HCT116 (cell line): ENCODE measurements around the gene ZBTB34. TPM values are rescaled to one million over a fixed set of nuclear protein-coding genes. Genes with fewer than 3 reads are reported as not detected.

ENCODE experiments used
- ATAC-seq: fragments of 200-7000 bp; cut with Tn5 transposase; 2 replicates; pipeline ENCODE4 v1.9.1; 2020; ENCODE audit warnings: mild to moderate bottlenecking, moderate library complexity
- BruUV-seq: library from RNA; stranded (reverse); fragments of 400-500 nt; replicated peaks from 2 replicates; lab custom pipeline; 2021; lab: Mats Ljungman, UMichigan
- CTCF ChIA-PET: fragments of 300-600 bp; sonication (Branson Sonifier 250); formaldehyde crosslinking; loops from one replicate; lab custom pipeline; 2021; ENCODE audit warnings: antibody characterized with exemption; lab: Charles Lee
- POLR2A ChIA-PET: fragments of 300-600, 350-600 bp; sonication (Branson Sonifier 250); formaldehyde crosslinking; loops from one replicate; lab custom pipeline; 2021; ENCODE audit warnings: antibody characterized with exemption; lab: Charles Lee
- RAD21 ChIA-PET, 2 experiments: fragments of 300-600 bp; sonication (Branson Sonifier 250); formaldehyde crosslinking; loops; one replicate each; lab custom pipeline; 2023; ENCODE audit warnings: low total read pairs in 2 of 2; ENCODE audit not compliant: uncharacterized antibody in 2 of 2, unreplicated experiment in 2 of 2, low non-redundant PET in 1 of 2; lab: Charles Lee
- DNase-seq: peaks from one replicate; pipeline ENCODE4 v3.0.0-alpha.2; 2010; ENCODE audit warnings: low read depth, low spot score
- H2AFZ ChIP-seq: fragments of 200-600 bp; shearing (Covaris generic), sonication (generic); 2 replicates; pipeline ENCODE4 v1.6.1; 2017; ENCODE audit warnings: low read depth, mixed run types, mixed read lengths, antibody characterized with exemption, low read length; ENCODE audit not compliant: poor library complexity, severe bottlenecking
- H3K27ac ChIP-seq: 2 replicates; pipeline ENCODE4 v1.5.1; 2012; ENCODE audit warnings: low read depth, low read length
- H3K27me3 ChIP-seq: fragments of 200-600 bp; sonication (generic); 2 replicates; pipeline ENCODE4 v1.6.1; 2016; ENCODE audit warnings: mixed run types, low read length, mixed read lengths; ENCODE audit not compliant: insufficient read depth
- H3K36me3 ChIP-seq, 2 experiments: fragments of 200-500 bp in 1 of 2; fragments of 200-600 bp in 1 of 2; sonication (Bioruptor generic) in 1 of 2; sonication (generic) in 1 of 2; 2 replicates each; pipeline versions ENCODE4 v1.5.1 to v1.6.1; 2014 to 2016; ENCODE audit warnings: low read length in 2 of 2, inconsistent platforms in 1 of 2, mixed read lengths in 1 of 2, mixed run types in 1 of 2; ENCODE audit not compliant: insufficient read depth in 2 of 2, control insufficient read depth in 1 of 2
- H3K4me1 ChIP-seq, 2 experiments: fragments of 200-600 bp in 1 of 2; sonication (generic) in 1 of 2; 2 replicates each; pipeline versions ENCODE4 v1.5.1 to v1.6.1; 2012 to 2017; ENCODE audit warnings: low read length in 2 of 2, inconsistent platforms in 1 of 2, mild to moderate bottlenecking in 1 of 2, mixed read lengths in 1 of 2, mixed run types in 1 of 2, moderate library complexity in 1 of 2; ENCODE audit not compliant: insufficient read depth in 2 of 2, control insufficient read depth in 1 of 2
- H3K4me2 ChIP-seq: fragments of 200-600 bp; sonication (generic); 2 replicates; pipeline ENCODE4 v1.6.1; 2017; ENCODE audit warnings: mixed run types, low read length, mixed read lengths
- H3K4me3 ChIP-seq, 2 experiments: fragments of 200-600 bp in 1 of 2; sonication (generic) in 1 of 2; replicated peaks in 1 of 2; 2 replicates each; pipeline ENCODE4 v1.5.1; 2011 to 2016; ENCODE audit warnings: low read length in 2 of 2, control low read depth in 1 of 2, low read depth in 1 of 2, mild to moderate bottlenecking in 1 of 2, mixed read lengths in 1 of 2, mixed run types in 1 of 2
- H3K79me2 ChIP-seq: fragments of 200-600 bp; sonication (generic); 2 replicates; pipeline ENCODE4 v1.6.1; 2017; ENCODE audit warnings: mild to moderate bottlenecking, mixed run types, low read length, moderate library complexity, mixed read lengths; ENCODE audit not compliant: insufficient read depth
- H3K9ac ChIP-seq: fragments of 200-600 bp; sonication (generic); 2 replicates; pipeline ENCODE4 v1.6.1; 2016; ENCODE audit warnings: low read length, mixed read lengths
- H3K9me2 ChIP-seq: fragments of 200-600 bp; sonication (generic), shearing (Covaris generic); 2 replicates; pipeline ENCODE4 v1.6.1; 2017; ENCODE audit warnings: mixed run types, mild to moderate bottlenecking, moderate library complexity; ENCODE audit not compliant: insufficient read depth
- H3K9me3 ChIP-seq, 2 experiments: fragments of 200-500 bp in 1 of 2; fragments of 200-600 bp in 1 of 2; sonication (Bioruptor generic) in 1 of 2; sonication (generic) in 1 of 2; 2 replicates each; pipeline ENCODE4 v1.6.1; 2014 to 2017; ENCODE audit warnings: low read length in 2 of 2, mixed read lengths in 2 of 2, inconsistent platforms in 1 of 2, low read depth in 1 of 2, mild to moderate bottlenecking in 1 of 2, mixed run types in 1 of 2, moderate library complexity in 1 of 2; ENCODE audit not compliant: control insufficient read depth in 1 of 2, insufficient read depth in 1 of 2
- H4K20me1 ChIP-seq: fragments of 200-600 bp; sonication (generic), shearing (Covaris generic); 2 replicates; pipeline ENCODE4 v1.6.1; 2017; ENCODE audit warnings: mixed run types, mild to moderate bottlenecking, moderate library complexity; ENCODE audit not compliant: insufficient read depth
- CEBPB ChIP-seq: IDR thresholded peaks from 2 replicates; pipeline ENCODE4 v1.6.1; 2012; ENCODE audit warnings: low read depth
- CTCF ChIP-seq, 3 experiments: fragments of 200-600 bp in 1 of 3; sonication (generic) in 1 of 3; IDR thresholded peaks in 2 of 3; conservative IDR thresholded peaks in 1 of 3; 2 replicates each; pipeline ENCODE4 v1.5.1; 2012 to 2017; ENCODE audit warnings: low read depth in 2 of 3, low read length in 2 of 3, antibody characterized with exemption in 1 of 3, borderline replicate concordance in 1 of 3, control low read depth in 1 of 3, mild to moderate bottlenecking in 1 of 3, mixed read lengths in 1 of 3, mixed run types in 1 of 3, moderate library complexity in 1 of 3; ENCODE audit not compliant: insufficient read depth in 1 of 3
- TCF7L2 ChIP-seq: IDR thresholded peaks from 2 replicates; pipeline ENCODE4 v1.7.0; 2011; ENCODE audit warnings: borderline replicate concordance, inconsistent platforms; ENCODE audit not compliant: insufficient read depth, insufficient read length; ENCODE audit errors: extremely low read depth
- YY1 ChIP-seq: IDR thresholded peaks from 2 replicates; pipeline ENCODE4 v1.6.1; 2011; ENCODE audit warnings: low read length, low read depth, moderate library complexity, mild to moderate bottlenecking; ENCODE audit not compliant: insufficient replicate concordance; ENCODE audit errors: extremely low read depth
- intact Hi-C: fragments of 100-400 bp; cut with micrococcal nuclease; formaldehyde crosslinking; loops from 2 replicates; pipeline ENCODE4 v1.10.0; 2022
- total RNA-seq: library from RNA; stranded (reverse); gene quantifications from one replicate; pipeline ENCODE4 v1.2.1, GENCODE V29; 2021; ENCODE audit not compliant: unreplicated experiment

ZBTB34 gene
- total RNA-seq, 1 experiment from 2014 or later = 5.6 TPM

GRCh38 chr9:126933334-126933980 lies 73.0 kb downstream of the ZBTB34 start:
- peak; percentile 79 for ATAC-seq

More at GRCh38 chr9:126933334-126933980, 73.0 kb downstream of the ZBTB34 start:
- Histone ChIP-seq H3K4me1 (no peaks in the 10 kb centered on the region), H4K20me1 (no peaks in the 10 kb centered on the region), H2AFZ (no peak overlapping the region), H3K79me2 (no peaks in the 10 kb centered on the region), H3K4me3 (no peak overlapping the region), H3K36me3 (no peaks in the 10 kb centered on the region), H3K9me3 (no peaks in the 10 kb centered on the region), H3K4me2 (no peak overlapping the region), H3K27me3 (no peaks in the 10 kb centered on the region), H3K27ac (no peak overlapping the region), H3K9ac (no peak overlapping the region), H3K9me2 (no peaks in the 10 kb centered on the region)
- DNase-seq = no peak
- CTCF ChIA-PET = interaction anchor here (1.0 kb wide), 1 partner anchor 8 kb away, joined by 3 read pairs; no protein-coding TSS in a partner anchor
- POLR2A ChIA-PET = no interaction called here
- RAD21 ChIA-PET = no interaction called here
- TF ChIP-seq YY1 (no peak), TCF7L2 (no peak), CTCF (IDR thresholded peaks at IDR 0.05 in 2 of 3, conservative IDR thresholded peaks at IDR 0.05 in 1 of 3; ENCODE audit: borderline replicate concordance in 1 of 3, insufficient read depth in 1 of 3, low read depth in 2 of 3, low read length in 2 of 3) (no peak; a peak in 1 of 6 replicates), CEBPB (no peak)
- BruUV-seq = no TSS peak
- intact Hi-C loops = no loop called here
